Measurements from ENCODE around the gene ADAMTS2. TPM values are rescaled to one million over a fixed set of nuclear protein-coding genes. Genes with fewer than 3 reads are reported as not detected.

Gene ADAMTS2
- total RNA-seq, 3 donors from 2014 or later (not counting 1 experiment from before 2014, with no cell fraction given): 0.28 TPM; not detected in 2

DNA sequence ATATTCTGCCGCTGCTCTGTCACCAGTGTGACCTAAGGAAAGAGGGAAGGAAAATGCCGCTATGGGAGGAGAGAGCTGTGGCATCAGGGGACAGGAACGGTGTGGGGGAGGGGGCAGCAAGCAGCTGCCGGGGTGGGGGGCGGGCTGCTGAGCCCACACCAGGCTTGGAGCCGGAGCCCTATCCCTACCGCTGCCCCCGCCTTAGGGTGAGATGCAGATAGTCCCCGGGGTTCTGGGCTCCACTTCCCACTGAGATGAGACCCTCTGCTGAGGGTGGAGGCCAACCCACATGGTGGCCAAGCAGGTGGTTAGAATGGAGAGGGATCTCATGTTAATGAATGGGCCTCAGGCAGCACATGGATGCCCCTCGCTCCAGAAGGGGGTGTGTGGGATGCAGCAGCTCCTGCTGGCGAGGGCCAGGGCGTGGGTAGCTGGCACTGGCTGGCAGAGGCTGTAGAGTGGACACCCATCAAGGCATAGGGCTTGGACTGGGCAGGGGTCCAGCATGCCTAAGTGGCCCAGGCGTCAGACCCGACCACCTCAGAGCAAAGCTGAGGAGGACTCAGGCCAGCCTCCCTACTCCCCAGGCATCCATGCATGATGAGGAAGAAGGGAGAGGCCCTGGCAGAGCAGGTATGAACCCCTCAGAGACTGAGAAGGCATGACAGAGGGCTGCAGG lies 153.6 kb downstream of the ADAMTS2 start:
- DNase-seq (no peak), ATAC-seq (no peak)
- no peak overlapping the region for H3K4me3 Mint-ChIP-seq
- no peaks in the 10 kb centered on the region for H3K4me1 Mint-ChIP-seq
- no peaks in the 10 kb centered on the region for H3K9me3 ChIP-seq (ENCODE audit: control insufficient read depth, insufficient read depth, low read length)
- intact Hi-C loops (cut with micrococcal nuclease): no loop called here
- H3K4me1 ChIP-seq (ENCODE audit: control insufficient read depth, insufficient read depth, low read length): no peaks in the 10 kb centered on the region
- H3K27me3 ChIP-seq (ENCODE audit: control insufficient read depth, insufficient read depth, low read length): no peaks in the 10 kb centered on the region
- H3K36me3 Mint-ChIP-seq: no peaks in the 10 kb centered on the region
- no peak overlapping the region for H3K27ac ChIP-seq (ENCODE audit: low read length)
- no peak overlapping the region for H3K4me3 ChIP-seq (ENCODE audit: low read length)
- H3K27me3 Mint-ChIP-seq (ENCODE audit: low read depth in 2 of 2): no peaks in the 10 kb centered on the region
- TF ChIP-seq, protein P1, sequence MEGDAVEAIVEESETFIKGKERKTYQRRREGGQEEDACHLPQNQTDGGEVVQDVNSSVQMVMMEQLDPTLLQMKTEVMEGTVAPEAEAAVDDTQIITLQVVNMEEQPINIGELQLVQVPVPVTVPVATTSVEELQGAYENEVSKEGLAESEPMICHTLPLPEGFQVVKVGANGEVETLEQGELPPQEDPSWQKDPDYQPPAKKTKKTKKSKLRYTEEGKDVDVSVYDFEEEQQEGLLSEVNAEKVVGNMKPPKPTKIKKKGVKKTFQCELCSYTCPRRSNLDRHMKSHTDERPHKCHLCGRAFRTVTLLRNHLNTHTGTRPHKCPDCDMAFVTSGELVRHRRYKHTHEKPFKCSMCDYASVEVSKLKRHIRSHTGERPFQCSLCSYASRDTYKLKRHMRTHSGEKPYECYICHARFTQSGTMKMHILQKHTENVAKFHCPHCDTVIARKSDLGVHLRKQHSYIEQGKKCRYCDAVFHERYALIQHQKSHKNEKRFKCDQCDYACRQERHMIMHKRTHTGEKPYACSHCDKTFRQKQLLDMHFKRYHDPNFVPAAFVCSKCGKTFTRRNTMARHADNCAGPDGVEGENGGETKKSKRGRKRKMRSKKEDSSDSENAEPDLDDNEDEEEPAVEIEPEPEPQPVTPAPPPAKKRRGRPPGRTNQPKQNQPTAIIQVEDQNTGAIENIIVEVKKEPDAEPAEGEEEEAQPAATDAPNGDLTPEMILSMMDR (IDR thresholded peaks at IDR 0.05): no peak
- H3K36me3 ChIP-seq (ENCODE audit: control insufficient read depth, insufficient read depth, low read length): no peaks in the 10 kb centered on the region
- H3K9me3 Mint-ChIP-seq: no peaks in the 10 kb centered on the region
- WGBS (ENCODE audit: insufficient coverage): 80% methylated on average over 11 of the region's 14 CpGs
- no peak overlapping the region for H3K27ac Mint-ChIP-seq

DNA sequence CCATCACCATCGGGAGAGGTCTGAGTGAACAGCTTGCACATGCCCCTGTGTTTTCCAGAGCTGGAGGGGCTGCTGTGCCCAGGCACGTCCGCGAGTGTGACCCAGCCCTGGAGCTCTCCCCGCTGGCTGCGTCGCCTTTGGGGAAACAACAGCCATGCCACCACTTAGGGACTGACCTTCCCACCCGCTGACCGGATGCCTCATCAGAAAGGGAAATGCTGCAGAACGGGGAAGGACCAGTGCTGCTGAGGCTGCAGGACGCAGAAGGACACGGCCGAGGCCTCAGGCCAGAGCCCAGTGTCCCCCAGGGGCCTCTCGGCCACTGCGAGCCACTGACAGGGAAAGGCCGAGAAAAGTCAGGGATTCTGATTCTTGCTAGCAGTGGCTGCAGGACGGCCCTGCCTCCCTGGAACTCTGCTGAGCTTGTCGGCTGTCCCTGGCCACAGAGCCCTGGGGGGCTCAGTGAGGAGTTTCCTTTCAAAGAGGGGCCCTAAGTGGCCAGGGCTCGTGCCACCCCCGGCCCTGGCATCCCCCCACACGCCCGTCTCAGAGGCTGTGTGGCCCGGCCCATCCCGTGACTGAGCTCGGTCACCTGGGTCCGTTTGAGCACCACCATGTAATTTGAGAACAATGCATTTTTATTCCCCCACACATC lies 154.3 kb downstream of the ADAMTS2 start:
- Mint-ChIP-seq H3K36me3 (no peaks in the 10 kb centered on the region), H3K4me1 (no peaks in the 10 kb centered on the region), H3K27ac (no peak overlapping the region), H3K9me3 (no peaks in the 10 kb centered on the region), H3K4me3 (no peak overlapping the region), H3K27me3 (ENCODE audit: low read depth in 2 of 2) (no peaks in the 10 kb centered on the region)
- intact Hi-C loops (cut with micrococcal nuclease): no loop called here
- DNase-seq (no peak), ATAC-seq (no peak)
- H3K9me3 ChIP-seq (ENCODE audit: control insufficient read depth, insufficient read depth, low read length): no peaks in the 10 kb centered on the region
- TF ChIP-seq, protein P1 (IDR thresholded peaks at IDR 0.05): no peak
- no peaks in the 10 kb centered on the region for H3K4me1 ChIP-seq (ENCODE audit: control insufficient read depth, insufficient read depth, low read length)
- H3K27ac ChIP-seq (ENCODE audit: low read length): no peak overlapping the region
- no peaks in the 10 kb centered on the region for H3K36me3 ChIP-seq (ENCODE audit: control insufficient read depth, insufficient read depth, low read length)
- WGBS (ENCODE audit: insufficient coverage): 89% methylated on average over 25 of the region's 26 CpGs
- no peaks in the 10 kb centered on the region for H3K27me3 ChIP-seq (ENCODE audit: control insufficient read depth, insufficient read depth, low read length)
- H3K4me3 ChIP-seq (ENCODE audit: low read length): no peak overlapping the region

DNA sequence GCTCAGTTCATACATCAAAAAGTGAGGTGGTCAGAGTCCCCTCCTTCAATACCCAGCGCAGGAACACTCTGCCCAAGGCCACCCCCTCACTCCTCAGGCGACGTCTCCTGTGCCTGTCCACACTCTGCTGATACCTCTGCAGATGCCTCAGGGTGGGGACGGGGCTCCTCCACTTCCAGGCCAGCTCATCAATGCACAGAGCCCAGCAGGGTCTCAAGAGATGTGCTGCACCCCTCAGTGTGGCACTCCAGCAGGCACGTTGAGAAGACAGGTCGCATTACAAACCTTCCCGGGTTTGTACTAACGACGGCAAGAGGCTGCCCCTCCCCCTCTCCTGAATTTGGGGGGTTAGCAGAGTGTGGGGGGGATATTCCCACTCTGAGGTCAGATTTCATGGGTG lies 156.6 kb downstream of the ADAMTS2 start:
- Mint-ChIP-seq H3K36me3 (no peaks in the 10 kb centered on the region), H3K27ac (no peak overlapping the region), H3K9me3 (no peaks in the 10 kb centered on the region), H3K4me1 (no peaks in the 10 kb centered on the region), H3K4me3 (no peak overlapping the region), H3K27me3 (ENCODE audit: low read depth in 2 of 2) (peaks cover 0 to 5% of the 10 kb centered on the region in 2 donors)
- intact Hi-C loops (cut with micrococcal nuclease): no loop called here
- TF ChIP-seq, protein P1 (IDR thresholded peaks at IDR 0.05): no peak
- Histone ChIP-seq H3K4me1 (ENCODE audit: control insufficient read depth, insufficient read depth, low read length) (no peaks in the 10 kb centered on the region), H3K9me3 (ENCODE audit: control insufficient read depth, insufficient read depth, low read length) (no peaks in the 10 kb centered on the region), H3K36me3 (ENCODE audit: control insufficient read depth, insufficient read depth, low read length) (no peaks in the 10 kb centered on the region), H3K4me3 (ENCODE audit: low read length) (no peak overlapping the region), H3K27ac (ENCODE audit: low read length) (no peak overlapping the region), H3K27me3 (ENCODE audit: control insufficient read depth, insufficient read depth, low read length) (no peaks in the 10 kb centered on the region)
- WGBS (ENCODE audit: insufficient coverage): 91% methylated on average over 9 of the region's 9 CpGs
- ATAC-seq (no peak), DNase-seq (no peak)

All from natural killer cell (primary cell).